GM13976 (cell line): ENCODE results near the gene SHISA9.
A peak's percentile ranks its signal among the peaks of the same experiment; 100 is the strongest.

Source experiments
- DNase-seq: peaks from one replicate; pipeline ENCODE4 v3.0.0; 2012; ENCODE audit warnings: low spot score
- CTCF ChIP-seq: IDR thresholded peaks from 2 replicates; pipeline ENCODE4 v1.5.1; 2012; ENCODE audit warnings: borderline replicate concordance, mild to moderate bottlenecking; ENCODE audit not compliant: insufficient read depth; ENCODE audit errors: extremely low read depth, missing control alignments, control extremely low read depth
- in situ Hi-C: fragments of 300-500 bp; cut with MboI; formaldehyde crosslinking; loops from one replicate; pipeline ENCODE4 v1.12.0; 2022; ENCODE audit warnings: low sequenced_read_pairs, mixed read lengths, inconsistent platforms; ENCODE audit not compliant: unreplicated experiment

SHISA9 gene

GRCh38 chr16:13049688-13050087, 148.3 kb downstream of the SHISA9 start:
- in situ Hi-C loops = no loop called here
- DNase-seq = no peak
- TF ChIP-seq CTCF = no peak

DNA sequence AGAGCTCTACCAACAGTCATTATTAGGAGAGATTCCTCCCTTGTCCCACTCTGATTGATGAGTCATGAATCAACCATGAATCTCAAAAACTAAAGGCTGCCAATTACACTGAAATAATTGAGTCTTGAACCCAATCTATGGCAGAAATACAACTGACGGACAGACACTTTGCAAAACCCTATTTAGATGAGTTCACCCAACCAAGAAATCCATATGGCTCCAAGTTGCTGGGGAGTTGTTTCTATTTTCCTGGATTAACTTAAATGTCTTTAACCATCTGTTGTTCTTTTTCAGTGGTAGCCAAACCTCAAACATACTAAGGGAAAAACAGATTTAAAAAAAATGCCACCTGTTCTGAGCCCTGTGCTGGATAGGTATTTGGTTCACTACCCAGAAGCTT, 151.0 kb downstream of the SHISA9 start:
- in situ Hi-C loops = no loop called here
- TF ChIP-seq CTCF = no peak
- no peak for DNase-seq

- in situ Hi-C loops = no loop called here
- TF ChIP-seq CTCF = no peak
- DNase-seq = no peak
Measured at GRCh38 chr16:13055480-13055879, 154.1 kb downstream of the SHISA9 start.

DNA sequence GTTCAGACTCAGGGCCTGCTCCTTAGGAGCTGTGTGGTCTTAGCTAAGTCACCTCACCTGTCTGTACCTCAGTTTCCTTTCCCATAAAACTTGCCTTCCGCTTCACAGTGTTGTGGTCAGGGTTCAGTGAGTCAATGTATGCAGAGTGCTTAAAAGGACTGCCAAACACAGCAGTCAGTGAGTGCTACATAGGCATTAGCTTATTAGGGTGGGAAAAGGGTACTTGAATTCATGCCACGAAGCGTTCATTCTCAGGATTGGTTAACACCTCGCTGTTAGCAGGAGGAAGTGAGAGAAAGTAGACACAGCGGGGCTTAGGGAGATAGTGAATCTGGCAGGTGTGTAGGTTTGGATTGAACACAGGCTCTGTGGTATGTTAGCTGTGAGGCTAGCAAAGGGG, 155.2 kb downstream of the SHISA9 start:
- DNase-seq = peak; percentile 17
- TF ChIP-seq CTCF = no peak
- in situ Hi-C loops = no loop called here

DNA sequence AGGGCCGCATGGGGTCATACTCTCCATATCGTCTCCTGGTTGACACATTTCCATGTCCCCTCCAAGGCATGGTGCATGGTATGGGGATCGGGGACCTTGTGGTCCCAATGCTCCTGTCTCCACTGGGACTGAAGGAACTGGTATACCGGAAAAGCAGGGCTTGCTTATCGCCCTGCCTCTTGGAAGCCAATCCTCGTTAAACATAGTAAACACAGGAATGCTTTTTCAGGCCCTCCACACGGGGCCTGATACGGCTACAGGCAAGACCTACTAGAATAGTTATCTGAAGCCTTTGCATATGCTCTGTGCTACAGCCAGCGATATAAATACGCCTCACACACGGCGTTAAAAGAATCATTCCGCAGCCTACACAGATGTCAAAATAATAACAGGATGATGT, 159.5 kb downstream of the SHISA9 start:
- no peak for TF ChIP-seq CTCF
- in situ Hi-C loops = no loop called here
- DNase-seq = no peak

DNA sequence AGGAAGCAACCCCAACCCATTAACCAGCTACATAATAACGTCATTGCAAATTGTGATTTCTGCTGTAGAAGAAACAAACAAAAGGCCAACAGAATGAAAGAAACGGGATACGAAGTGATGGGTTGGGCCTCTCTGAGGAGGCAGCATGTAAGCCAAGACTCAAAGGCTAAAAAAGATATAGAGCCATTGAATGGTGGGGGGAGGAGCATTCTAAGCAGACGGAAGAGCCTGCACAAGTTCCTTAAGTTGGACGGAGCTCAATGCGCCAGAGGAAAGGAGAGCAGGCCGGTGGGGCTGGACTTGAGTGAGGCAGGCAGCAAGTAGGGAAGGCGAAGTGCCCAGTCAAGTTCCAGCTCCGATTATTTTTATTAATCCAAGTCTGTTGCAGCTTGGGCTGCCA, 160.3 kb downstream of the SHISA9 start:
- TF ChIP-seq CTCF = no peak
- no peak for DNase-seq
- in situ Hi-C loops = no loop called here

DNA sequence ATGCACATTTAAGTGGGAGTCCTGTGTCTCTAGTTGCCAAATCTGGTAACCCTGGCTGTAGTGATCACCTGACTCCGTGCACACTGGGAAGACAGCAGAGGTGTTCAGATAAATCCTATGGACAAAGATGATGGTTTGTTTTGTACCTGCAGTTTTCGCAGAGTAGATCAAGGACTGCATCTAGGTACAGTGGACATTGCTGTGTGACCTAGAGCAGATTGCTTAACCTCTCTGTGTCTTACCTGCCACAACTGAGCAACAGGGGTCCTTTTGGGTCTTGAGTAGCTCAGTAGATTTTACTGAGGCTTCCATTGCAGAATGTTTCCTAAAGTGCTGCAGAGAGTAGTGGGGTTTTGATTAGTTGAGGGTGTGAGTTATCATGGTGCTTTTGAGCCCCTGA, 160.8 kb downstream of the SHISA9 start:
- in situ Hi-C loops = no loop called here
- no peak for TF ChIP-seq CTCF
- no peak for DNase-seq
